ENCODE data around the gene MEI4. TPM values are rescaled to one million over a fixed set of nuclear protein-coding genes. Genes with fewer than 3 reads are reported as not detected.

Gene MEI4
- total and polyA plus RNA-seq, 2 of the 4 experiments (the other 2 are of a cell fraction) = not detected

DNA sequence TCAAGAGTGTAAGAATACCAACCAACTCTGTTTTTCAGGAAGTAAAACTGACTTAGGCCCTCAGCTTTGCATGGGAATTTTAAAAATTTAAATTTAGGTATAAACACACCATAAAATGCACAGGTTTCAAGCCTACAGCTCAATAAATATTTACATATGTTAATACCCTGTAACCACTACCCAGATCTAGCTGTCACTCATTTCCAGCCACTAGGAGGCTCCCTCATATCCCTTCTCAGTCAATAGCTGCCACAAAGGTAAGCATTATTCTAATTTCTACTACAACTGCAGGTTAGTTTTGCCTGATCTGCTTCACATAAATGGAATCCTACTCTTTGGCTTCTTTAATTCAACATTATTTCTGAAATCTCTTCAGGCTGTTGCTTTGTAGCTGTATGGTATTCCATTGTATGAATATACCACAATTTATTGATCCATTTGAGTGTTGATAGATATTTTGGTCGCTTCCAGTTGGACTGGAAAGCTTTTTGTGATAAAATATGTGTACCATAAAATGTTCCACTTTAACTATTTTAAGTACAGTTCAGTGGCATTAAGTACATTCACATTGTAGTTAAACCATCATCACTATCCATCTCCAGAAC, 32.5 kb upstream of the MEI4 start:
- no peak overlapping the region for H3K14ac ChIP-seq (replicated peaks; ENCODE audit: low read depth, low read length)
- no peak overlapping the region for H3K9ac ChIP-seq (ENCODE audit: low read depth, low read length)
- no peak overlapping the region for H3K27ac ChIP-seq (ENCODE audit: insufficient read depth, low read length)
- H2BK20ac ChIP-seq (ENCODE audit: low read depth, low read length) = no peak overlapping the region
- in situ Hi-C loops (cut with MboI; ENCODE audit: low sequenced_read_pairs) (no loop called here), intact Hi-C loops (cut with micrococcal nuclease) (no loop called here), dilution Hi-C loops (cut with HindIII; ENCODE audit: low sequenced_read_pairs, unreplicated experiment) (no loop called here)
- H3K4ac ChIP-seq (ENCODE audit: low read depth, low read length) = no peak overlapping the region
- no peaks in the 10 kb centered on the region for H3K27me3 ChIP-seq (ENCODE audit: control insufficient read depth, insufficient read depth, low read length)
- H4K8ac ChIP-seq (ENCODE audit: low read depth in 2 of 2, low read length in 2 of 2) = no peak overlapping the region
- H2AK9ac ChIP-seq (replicated peaks; ENCODE audit: low read depth, low read length, poor library complexity) = no peak overlapping the region
- no CpG with 5 or more reads among the region's 1 CpG for WGBS, 2 experiments (ENCODE audit: extremely low coverage in 2 of 2, insufficient read length in 1 of 2)
- H2BK120ac ChIP-seq (ENCODE audit: low read depth, low read length) = no peak overlapping the region
- H3K36me3 ChIP-seq (ENCODE audit: control insufficient read depth, insufficient read depth, low read length) = no peaks in the 10 kb centered on the region
- H2AK5ac ChIP-seq (ENCODE audit: low read depth, low read length) = no peak overlapping the region
- peaks cover 6% of the 10 kb centered on the region for H3K9me3 ChIP-seq (ENCODE audit: control insufficient read depth, insufficient read depth, low read length)
- H3K18ac ChIP-seq (ENCODE audit: low read depth, low read length) = no peak overlapping the region
- no TSS peak for BruUV-seq (replicated peaks)
- no peak for TF ChIP-seq RCOR1 (IDR thresholded peaks at IDR 0.05; ENCODE audit: insufficient replicate concordance, low read length)
- TF ChIP-seq, protein P1, sequence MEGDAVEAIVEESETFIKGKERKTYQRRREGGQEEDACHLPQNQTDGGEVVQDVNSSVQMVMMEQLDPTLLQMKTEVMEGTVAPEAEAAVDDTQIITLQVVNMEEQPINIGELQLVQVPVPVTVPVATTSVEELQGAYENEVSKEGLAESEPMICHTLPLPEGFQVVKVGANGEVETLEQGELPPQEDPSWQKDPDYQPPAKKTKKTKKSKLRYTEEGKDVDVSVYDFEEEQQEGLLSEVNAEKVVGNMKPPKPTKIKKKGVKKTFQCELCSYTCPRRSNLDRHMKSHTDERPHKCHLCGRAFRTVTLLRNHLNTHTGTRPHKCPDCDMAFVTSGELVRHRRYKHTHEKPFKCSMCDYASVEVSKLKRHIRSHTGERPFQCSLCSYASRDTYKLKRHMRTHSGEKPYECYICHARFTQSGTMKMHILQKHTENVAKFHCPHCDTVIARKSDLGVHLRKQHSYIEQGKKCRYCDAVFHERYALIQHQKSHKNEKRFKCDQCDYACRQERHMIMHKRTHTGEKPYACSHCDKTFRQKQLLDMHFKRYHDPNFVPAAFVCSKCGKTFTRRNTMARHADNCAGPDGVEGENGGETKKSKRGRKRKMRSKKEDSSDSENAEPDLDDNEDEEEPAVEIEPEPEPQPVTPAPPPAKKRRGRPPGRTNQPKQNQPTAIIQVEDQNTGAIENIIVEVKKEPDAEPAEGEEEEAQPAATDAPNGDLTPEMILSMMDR (conservative IDR thresholded peaks at IDR 0.05; ENCODE audit: low read depth, low read length) = peak; percentile 33
- H3K4me3 ChIP-seq (ENCODE audit: insufficient read depth, low read depth, low read length) = no peak overlapping the region
- no peaks in the 10 kb centered on the region for H4K20me1 ChIP-seq (ENCODE audit: insufficient read depth, low read length)
- no peak overlapping the region for H3K4me2 ChIP-seq (ENCODE audit: low read depth, low read length)
- no peak overlapping the region for H2BK15ac ChIP-seq (ENCODE audit: low read depth, low read length)
- H2AFZ ChIP-seq (replicated peaks; ENCODE audit: low read length, poor library complexity) = no peak overlapping the region
- no peak overlapping the region for H3K23ac ChIP-seq (ENCODE audit: low read depth, low read length)
- no peaks in the 10 kb centered on the region for H3K9me1 ChIP-seq (ENCODE audit: insufficient read depth, low read length)
- no peak overlapping the region for H4K5ac ChIP-seq (ENCODE audit: low read depth, low read length)
- POLR2A ChIA-PET (ENCODE audit: unreplicated experiment) = no interaction called here
- no peak for ATAC-seq (ENCODE audit: low read depth)
- no peaks in the 10 kb centered on the region for H3K79me1 ChIP-seq (ENCODE audit: low read depth in 1 of 2, low read length in 2 of 2)
- no peak overlapping the region for H2BK5ac ChIP-seq (ENCODE audit: low read depth, low read length, poor library complexity, severe bottlenecking)
- no peak for DNase-seq
- no peak overlapping the region for H4K91ac ChIP-seq (ENCODE audit: insufficient read depth, low read depth, low read length)
- CTCF ChIA-PET = interaction anchor here (0.5 to 1.2 kb wide), 5 partner anchors 12 to 1190 kb away, joined by 3 to 5 read pairs (median 4); no protein-coding TSS in a partner anchor
- no peak overlapping the region for H3K56ac ChIP-seq (ENCODE audit: extremely low read depth, insufficient read depth, low read length)
- H3K4me1 ChIP-seq (ENCODE audit: control insufficient read depth, insufficient read depth, low read length) = no peaks in the 10 kb centered on the region
